Measurements from ENCODE around the gene CPT1B.
A peak's percentile ranks its signal among the peaks of the same experiment; 100 is the strongest.

Gene CPT1B

GRCh38 chr22:50577987-50578775, at the start of gene CPT1B:
Gene CPT1B (minus strand): TSS chr22:50578427. CDS start chr22:50577915, 512 bp downstream.
- H3K9me3 ChIP-seq (ENCODE audit: control insufficient read depth, low read depth, low read length) = no peaks in the 10 kb centered on the region
- H3K27ac ChIP-seq (ENCODE audit: low read length) = no peak within 1 kb of the TSS
- no peak within 1 kb of the TSS for H3K4me3 ChIP-seq (ENCODE audit: low read length)
- H3K4me1 ChIP-seq (ENCODE audit: control insufficient read depth, low read depth, low read length) = no peaks in the 10 kb centered on the region
- H3K36me3 ChIP-seq (ENCODE audit: control insufficient read depth, low read depth, low read length) = peaks cover 12% of the 10 kb centered on the region
- no peak within 1 kb of the TSS for H3K9ac ChIP-seq (ENCODE audit: low read length)
- H3K27me3 ChIP-seq (ENCODE audit: control insufficient read depth, insufficient read depth, low read length) = no peaks in the 10 kb centered on the region

DNA sequence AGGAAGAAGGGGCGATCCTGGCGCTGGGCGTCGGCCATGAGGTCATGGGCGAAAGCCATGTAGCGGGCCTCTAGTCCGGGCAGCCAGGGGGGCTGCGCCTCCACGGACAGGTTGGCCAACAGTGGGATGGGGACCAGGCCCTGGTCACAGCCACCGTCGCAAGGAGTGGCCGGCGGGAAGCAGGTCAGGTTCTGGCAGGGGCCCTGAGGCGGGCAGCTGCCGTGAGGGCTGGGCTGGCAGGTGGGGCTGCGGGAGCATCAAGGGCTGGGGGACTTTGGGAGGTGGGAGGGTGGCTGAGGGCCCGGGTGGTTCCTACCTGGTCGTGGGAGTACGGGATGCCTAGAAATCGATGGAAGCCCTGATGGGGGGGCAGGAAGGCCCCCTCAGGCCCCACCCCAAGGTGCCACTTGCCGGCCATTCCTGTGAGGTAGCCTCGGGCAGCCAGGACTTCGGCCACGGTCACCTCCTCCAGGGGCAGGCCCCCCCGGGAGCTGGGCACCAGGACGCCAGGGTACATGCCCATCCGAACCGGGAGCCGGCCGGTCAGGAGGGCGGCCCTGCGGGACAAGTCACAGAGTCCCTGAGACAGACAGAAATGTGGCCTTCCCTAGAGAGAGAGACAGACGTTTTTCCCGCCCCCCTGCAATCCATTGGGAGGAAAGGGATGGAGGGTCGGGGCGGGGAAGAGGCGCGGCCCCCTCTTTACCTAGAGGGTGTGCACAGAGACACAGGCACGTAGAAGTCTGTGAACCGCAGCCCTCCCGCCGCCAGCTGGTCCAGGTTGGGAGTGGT, 48.8 kb upstream of the CPT1B start:
- Histone ChIP-seq H3K27me3 (ENCODE audit: control insufficient read depth, insufficient read depth, low read length) (peaks cover 14% of the 10 kb centered on the region), H3K4me1 (ENCODE audit: control insufficient read depth, low read depth, low read length) (no peaks in the 10 kb centered on the region), H3K27ac (ENCODE audit: low read length) (no peak overlapping the region), H3K4me3 (ENCODE audit: low read length) (peak overlapping the region; percentile 81), H3K9me3 (ENCODE audit: control insufficient read depth, low read depth, low read length) (no peaks in the 10 kb centered on the region), H3K36me3 (ENCODE audit: control insufficient read depth, low read depth, low read length) (no peaks in the 10 kb centered on the region), H3K9ac (ENCODE audit: low read length) (no peak overlapping the region)

DNA sequence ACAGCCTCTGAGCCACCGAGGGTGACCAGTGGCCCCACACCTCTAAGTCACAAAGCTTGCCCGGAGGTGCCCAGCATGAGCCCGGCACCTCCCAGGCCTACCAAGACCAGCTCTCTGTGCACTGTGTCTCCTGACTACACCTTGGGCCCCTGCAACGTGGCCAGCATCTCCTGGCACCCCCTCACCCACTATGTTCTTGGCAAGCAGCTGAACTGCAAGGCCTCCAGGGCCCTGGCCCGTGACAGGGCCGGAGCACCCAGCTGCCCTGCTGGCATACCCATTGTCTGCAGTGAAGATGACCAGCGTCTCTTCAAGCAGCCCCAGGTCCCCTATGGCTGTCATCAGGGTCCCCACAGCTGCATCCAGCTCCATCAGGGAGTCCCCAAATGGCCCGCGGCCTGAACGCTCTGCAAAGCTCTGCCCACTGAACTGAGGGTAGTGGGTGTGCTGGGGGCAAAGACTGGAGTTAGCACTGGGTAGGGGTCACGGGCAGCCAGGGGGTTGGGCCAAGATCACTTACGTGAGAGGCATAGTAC, 48.2 kb upstream of the CPT1B start:
- Histone ChIP-seq H3K9me3 (ENCODE audit: control insufficient read depth, low read depth, low read length) (no peaks in the 10 kb centered on the region), H3K27me3 (ENCODE audit: control insufficient read depth, insufficient read depth, low read length) (peaks cover 16% of the 10 kb centered on the region), H3K4me1 (ENCODE audit: control insufficient read depth, low read depth, low read length) (no peaks in the 10 kb centered on the region), H3K9ac (ENCODE audit: low read length) (no peak overlapping the region), H3K27ac (ENCODE audit: low read length) (no peak overlapping the region), H3K4me3 (ENCODE audit: low read length) (no peak overlapping the region), H3K36me3 (ENCODE audit: control insufficient read depth, low read depth, low read length) (no peaks in the 10 kb centered on the region)

DNA sequence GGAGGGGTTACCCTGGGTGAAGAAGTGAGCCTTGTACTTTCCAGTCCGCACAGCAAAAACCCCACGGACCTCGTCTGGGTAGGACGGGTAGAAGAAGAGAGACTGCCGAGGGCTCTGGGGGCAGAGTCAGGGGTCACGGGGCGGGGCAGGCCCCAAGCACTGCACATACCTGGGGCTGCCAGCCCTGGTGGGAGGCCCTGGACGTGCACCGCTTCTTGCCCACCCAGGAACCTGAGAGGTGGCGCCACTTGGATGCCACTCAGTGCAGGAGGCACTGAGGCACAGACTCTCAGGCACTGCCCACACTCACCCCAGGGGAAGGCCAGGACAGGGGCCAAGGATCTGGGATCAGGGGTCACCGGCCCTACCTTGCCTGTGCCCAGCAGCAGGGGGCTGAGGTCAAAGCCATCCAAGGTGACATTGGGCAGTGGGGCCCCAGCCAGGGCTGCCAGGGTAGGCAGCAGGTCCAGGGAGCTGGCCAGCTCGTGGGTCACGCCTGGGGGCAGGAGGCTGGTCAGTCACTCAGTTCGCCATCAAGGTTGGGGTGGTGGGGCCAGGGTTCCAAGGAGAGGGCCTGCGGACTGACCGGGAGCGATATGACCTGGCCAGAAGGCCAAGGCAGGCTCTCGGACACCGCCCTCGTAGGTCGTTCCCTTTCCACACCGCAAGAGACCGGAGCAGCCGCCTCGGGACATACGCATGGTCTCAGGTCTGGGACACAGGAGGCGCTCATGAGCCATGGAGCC, 47.5 kb upstream of the CPT1B start:
- Histone ChIP-seq H3K4me3 (ENCODE audit: low read length) (no peak overlapping the region), H3K27ac (ENCODE audit: low read length) (no peak overlapping the region)

GRCh38 chr22:50625131-50625567, 46.9 kb upstream of the CPT1B start:
- H3K27me3 ChIP-seq (ENCODE audit: control insufficient read depth, insufficient read depth, low read length) = peaks cover 21% of the 10 kb centered on the region
- no peak overlapping the region for H3K9ac ChIP-seq (ENCODE audit: low read length)
- H3K36me3 ChIP-seq (ENCODE audit: control insufficient read depth, low read depth, low read length) = no peaks in the 10 kb centered on the region
- no peak overlapping the region for H3K4me3 ChIP-seq (ENCODE audit: low read length)
- H3K4me1 ChIP-seq (ENCODE audit: control insufficient read depth, low read depth, low read length) = no peaks in the 10 kb centered on the region
- no peak overlapping the region for H3K27ac ChIP-seq (ENCODE audit: low read length)
- no peaks in the 10 kb centered on the region for H3K9me3 ChIP-seq (ENCODE audit: control insufficient read depth, low read depth, low read length)

More for the DNA sequence above, 47.5 kb upstream of the CPT1B start:
- Histone ChIP-seq H3K27me3 (ENCODE audit: control insufficient read depth, insufficient read depth, low read length) (peaks cover 21% of the 10 kb centered on the region), H3K4me1 (ENCODE audit: control insufficient read depth, low read depth, low read length) (no peaks in the 10 kb centered on the region), H3K9me3 (ENCODE audit: control insufficient read depth, low read depth, low read length) (no peaks in the 10 kb centered on the region), H3K36me3 (ENCODE audit: control insufficient read depth, low read depth, low read length) (no peaks in the 10 kb centered on the region), H3K9ac (ENCODE audit: low read length) (no peak overlapping the region)

GRCh38 chr22:50624347-50625130, 46.3 kb upstream of the CPT1B start:
- no peaks in the 10 kb centered on the region for H3K9me3 ChIP-seq (ENCODE audit: control insufficient read depth, low read depth, low read length)
- no peaks in the 10 kb centered on the region for H3K36me3 ChIP-seq (ENCODE audit: control insufficient read depth, low read depth, low read length)
- no peak overlapping the region for H3K4me3 ChIP-seq (ENCODE audit: low read length)
- no peak overlapping the region for H3K9ac ChIP-seq (ENCODE audit: low read length)
- H3K27ac ChIP-seq (ENCODE audit: low read length) = no peak overlapping the region
- no peaks in the 10 kb centered on the region for H3K4me1 ChIP-seq (ENCODE audit: control insufficient read depth, low read depth, low read length)
- H3K27me3 ChIP-seq (ENCODE audit: control insufficient read depth, insufficient read depth, low read length) = peaks cover 21% of the 10 kb centered on the region

DNA sequence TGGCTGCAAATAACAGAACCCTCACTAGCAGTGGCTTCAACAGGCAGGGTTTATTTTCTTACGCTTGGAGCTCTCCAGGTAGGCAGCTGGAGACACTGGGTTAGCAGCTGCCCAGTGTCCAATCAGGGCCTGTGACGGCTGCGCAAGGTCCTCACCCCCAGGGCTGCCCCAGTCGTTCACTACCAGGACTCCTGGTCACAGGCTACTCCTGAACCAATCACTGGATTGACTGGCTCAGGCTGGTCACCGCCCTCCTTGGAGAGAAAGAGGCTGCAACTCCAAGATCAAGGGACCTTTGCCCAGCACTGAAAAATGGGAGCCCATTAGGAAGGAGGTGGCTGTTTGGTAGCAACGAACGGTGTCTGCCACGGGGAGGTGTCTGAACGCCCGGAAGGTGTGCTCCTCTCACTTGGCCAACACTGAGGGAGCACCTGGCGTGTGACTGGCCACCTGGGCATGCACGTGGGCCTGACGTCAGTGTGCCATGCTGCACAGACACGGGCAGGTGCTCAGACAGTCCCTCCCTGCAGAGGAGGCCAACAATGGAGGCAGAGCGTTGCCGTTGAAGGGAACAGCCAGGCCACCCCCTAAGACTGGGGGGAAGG, 44.6 kb upstream of the CPT1B start:
- Histone ChIP-seq H3K4me3 (ENCODE audit: low read length) (no peak overlapping the region), H3K9ac (ENCODE audit: low read length) (no peak overlapping the region), H3K9me3 (ENCODE audit: control insufficient read depth, low read depth, low read length) (no peaks in the 10 kb centered on the region), H3K4me1 (ENCODE audit: control insufficient read depth, low read depth, low read length) (no peaks in the 10 kb centered on the region), H3K27me3 (ENCODE audit: control insufficient read depth, insufficient read depth, low read length) (peaks cover 12% of the 10 kb centered on the region), H3K27ac (ENCODE audit: low read length) (no peak overlapping the region), H3K36me3 (ENCODE audit: control insufficient read depth, low read depth, low read length) (no peaks in the 10 kb centered on the region)

GRCh38 chr22:50621948-50622722, 43.9 kb upstream of the CPT1B start:
- H3K4me3 ChIP-seq (ENCODE audit: low read length) = no peak overlapping the region
- no peak overlapping the region for H3K27ac ChIP-seq (ENCODE audit: low read length)

GRCh38 chr22:50621356-50621880, 43.2 kb upstream of the CPT1B start:
- Histone ChIP-seq H3K9ac (ENCODE audit: low read length) (no peak overlapping the region), H3K27me3 (ENCODE audit: control insufficient read depth, insufficient read depth, low read length) (peaks cover 12% of the 10 kb centered on the region), H3K27ac (ENCODE audit: low read length) (no peak overlapping the region), H3K9me3 (ENCODE audit: control insufficient read depth, low read depth, low read length) (no peaks in the 10 kb centered on the region), H3K36me3 (ENCODE audit: control insufficient read depth, low read depth, low read length) (no peaks in the 10 kb centered on the region), H3K4me1 (ENCODE audit: control insufficient read depth, low read depth, low read length) (no peaks in the 10 kb centered on the region), H3K4me3 (ENCODE audit: low read length) (no peak overlapping the region)

More at GRCh38 chr22:50621948-50622722, 43.9 kb upstream of the CPT1B start:
- Histone ChIP-seq H3K27me3 (ENCODE audit: control insufficient read depth, insufficient read depth, low read length) (peaks cover 12% of the 10 kb centered on the region), H3K36me3 (ENCODE audit: control insufficient read depth, low read depth, low read length) (no peaks in the 10 kb centered on the region), H3K9ac (ENCODE audit: low read length) (no peak overlapping the region), H3K9me3 (ENCODE audit: control insufficient read depth, low read depth, low read length) (no peaks in the 10 kb centered on the region), H3K4me1 (ENCODE audit: control insufficient read depth, low read depth, low read length) (no peaks in the 10 kb centered on the region)

Measured in iPS-18a (cell line).